Adrenal gland (tissue), 5 donors: ENCODE data around the gene KDM4B.

Experiments
- POLR2A ChIP-seq, 2 donors: fragments of 450-650 bp; IDR thresholded peaks; one replicate each; pipeline ENCODE4 v1.6.1; 2017; ENCODE audit warnings: antibody characterized with exemption in 2 of 2, mild to moderate bottlenecking in 2 of 2, moderate library complexity in 1 of 2
- TF ChIP-seq, protein P1 (sequence below), 6 experiments: fragments of 450-650 bp in 4 of 6; fragments of 200-600 bp in 2 of 6; sonication (generic) in 1 of 6; IDR thresholded peaks; 1 replicate in 5 of 6; 2 replicates in 1 of 6; pipeline versions ENCODE4 v1.5.1 to v1.8.0; 2016 to 2021; ENCODE audit warnings: antibody characterized with exemption in 6 of 6, mild to moderate bottlenecking in 2 of 6, moderate library complexity in 1 of 6
- donor health status: DM: no; HTN: no; CAD: no.

DNA sequence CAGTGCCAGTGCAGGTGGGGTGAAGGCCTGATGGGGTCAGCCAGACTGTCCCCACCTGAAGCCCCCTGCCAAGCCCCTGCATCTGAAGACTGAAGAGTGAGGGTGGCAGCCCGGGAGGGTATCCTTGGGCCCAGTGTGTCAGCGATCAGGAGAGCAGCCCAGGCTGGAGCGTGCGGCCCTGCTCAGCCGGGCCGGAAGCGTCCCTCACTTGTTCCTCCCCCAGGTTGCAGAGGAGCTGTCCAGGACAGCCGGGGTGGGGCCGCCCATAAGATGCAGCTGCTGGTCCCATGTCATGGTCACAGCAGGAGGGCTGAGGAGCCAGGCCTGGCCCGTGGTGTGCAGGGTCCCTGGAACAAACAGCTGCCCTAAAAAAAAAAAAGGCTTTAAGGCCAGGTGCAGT, 55.4 kb downstream of the KDM4B start:
- TF ChIP-seq, protein P1, sequence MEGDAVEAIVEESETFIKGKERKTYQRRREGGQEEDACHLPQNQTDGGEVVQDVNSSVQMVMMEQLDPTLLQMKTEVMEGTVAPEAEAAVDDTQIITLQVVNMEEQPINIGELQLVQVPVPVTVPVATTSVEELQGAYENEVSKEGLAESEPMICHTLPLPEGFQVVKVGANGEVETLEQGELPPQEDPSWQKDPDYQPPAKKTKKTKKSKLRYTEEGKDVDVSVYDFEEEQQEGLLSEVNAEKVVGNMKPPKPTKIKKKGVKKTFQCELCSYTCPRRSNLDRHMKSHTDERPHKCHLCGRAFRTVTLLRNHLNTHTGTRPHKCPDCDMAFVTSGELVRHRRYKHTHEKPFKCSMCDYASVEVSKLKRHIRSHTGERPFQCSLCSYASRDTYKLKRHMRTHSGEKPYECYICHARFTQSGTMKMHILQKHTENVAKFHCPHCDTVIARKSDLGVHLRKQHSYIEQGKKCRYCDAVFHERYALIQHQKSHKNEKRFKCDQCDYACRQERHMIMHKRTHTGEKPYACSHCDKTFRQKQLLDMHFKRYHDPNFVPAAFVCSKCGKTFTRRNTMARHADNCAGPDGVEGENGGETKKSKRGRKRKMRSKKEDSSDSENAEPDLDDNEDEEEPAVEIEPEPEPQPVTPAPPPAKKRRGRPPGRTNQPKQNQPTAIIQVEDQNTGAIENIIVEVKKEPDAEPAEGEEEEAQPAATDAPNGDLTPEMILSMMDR (IDR thresholded peaks at IDR 0.05): no peak
- no peak for TF ChIP-seq POLR2A (IDR thresholded peaks at IDR 0.05)
